Renal cortex interstitium (tissue), 11 donors: ENCODE results near the gene DCUN1D1. TPM values are rescaled to one million over a fixed set of nuclear protein-coding genes. Genes with fewer than 3 reads are reported as not detected.
A peak's percentile ranks its signal among the peaks of the same experiment; 100 is the strongest.

Source experiments
- DNase-seq, 11 donors: peaks; one replicate each; pipeline ENCODE4 v3.0.0-alpha.2; 2013; ENCODE audit warnings: low read depth in 9 of 11, low spot score in 4 of 11; ENCODE audit errors: extremely low read depth in 1 of 11
- polyA plus RNA-seq, 3 donors: library from polyadenylated mRNA; unstranded; fragments of 120-200 nt; gene quantifications; one replicate each; pipeline ENCODE4 v1.2.1, GENCODE V29; 2013; ENCODE audit not compliant: insufficient read length in 3 of 3

The DCUN1D1 gene
- polyA plus RNA-seq, 3 donors, result 50.2 to 63.0 (median 61.4) TPM

GRCh38 chr3:182983876-182984275 lies 3.5 kb upstream of the DCUN1D1 start:
- no peak for DNase-seq

DNA sequence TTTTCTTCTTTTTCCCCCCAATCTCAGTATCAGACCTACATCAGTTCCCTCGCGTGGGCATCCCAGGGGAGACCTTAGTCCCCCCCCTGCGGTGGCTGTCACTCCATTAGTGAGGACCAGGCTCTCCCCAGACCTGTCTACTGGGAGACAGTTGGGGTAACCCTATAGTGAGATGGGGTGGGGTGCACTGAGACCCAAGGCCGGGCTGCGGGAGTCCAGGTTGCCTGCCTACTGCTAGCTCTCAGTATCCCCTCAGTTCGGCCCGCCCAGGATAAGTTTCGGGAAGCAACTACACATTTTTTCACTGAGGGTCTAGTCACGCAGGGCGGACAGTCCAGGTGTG lies 671 bp upstream of the DCUN1D1 start:
- no peak for DNase-seq

DNA sequence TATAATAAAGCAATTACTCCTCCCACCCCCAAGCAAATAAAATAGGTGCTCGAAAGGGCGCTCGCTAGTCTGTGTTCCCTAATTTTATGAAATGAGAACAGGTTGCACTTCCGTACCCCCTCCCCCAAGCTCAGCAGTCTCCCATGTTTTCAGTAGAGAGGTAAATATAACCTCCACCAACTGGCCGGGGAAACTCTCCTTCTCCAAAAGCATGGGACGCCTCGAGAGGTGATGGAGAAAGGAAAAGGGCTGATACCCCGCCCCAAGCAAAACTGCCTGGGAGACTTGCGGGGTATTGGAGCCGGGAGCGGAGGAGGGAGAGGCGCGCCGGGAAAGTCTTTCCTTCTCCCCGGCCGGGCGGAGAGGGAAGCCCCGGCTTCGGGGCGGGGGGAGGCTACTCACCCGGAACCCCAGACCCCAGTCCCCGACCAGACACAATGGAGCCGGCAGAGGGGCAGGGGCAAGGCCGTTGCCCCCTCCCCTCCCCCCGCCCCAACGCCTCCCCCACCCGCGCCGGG lies 605 bp downstream of the DCUN1D1 start:
- DNase-seq, result peak in 3 of 11 donors; percentile 13 to 34 (median 34)

DNA sequence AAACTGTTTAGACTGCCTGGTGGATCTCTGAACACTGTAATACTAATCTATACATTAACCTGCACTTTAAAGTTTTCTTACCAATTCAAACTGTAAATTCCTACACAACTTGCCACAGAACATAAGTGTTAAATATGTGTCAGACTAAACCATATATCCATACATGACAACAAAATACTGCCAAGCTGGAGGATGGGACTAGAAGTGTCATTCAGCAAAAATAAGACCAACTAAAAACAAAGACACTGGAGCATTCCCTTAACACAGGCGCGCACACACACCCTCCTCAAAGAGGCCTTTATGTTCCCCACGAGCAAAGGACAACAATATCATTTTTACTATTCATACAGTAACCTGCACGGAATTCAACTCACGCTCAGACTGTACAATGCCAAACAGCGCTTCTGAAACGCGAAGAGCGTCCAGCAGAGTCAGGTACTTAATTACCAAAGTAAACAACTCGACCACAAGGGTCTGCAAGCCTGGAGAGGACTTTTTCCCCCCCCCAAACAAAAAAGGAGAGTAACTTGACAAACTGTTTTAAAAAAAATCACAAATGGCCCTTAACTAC lies 1.1 kb downstream of the DCUN1D1 start:
- DNase-seq, result peak in 1 of 11 donors; percentile 13

DNA sequence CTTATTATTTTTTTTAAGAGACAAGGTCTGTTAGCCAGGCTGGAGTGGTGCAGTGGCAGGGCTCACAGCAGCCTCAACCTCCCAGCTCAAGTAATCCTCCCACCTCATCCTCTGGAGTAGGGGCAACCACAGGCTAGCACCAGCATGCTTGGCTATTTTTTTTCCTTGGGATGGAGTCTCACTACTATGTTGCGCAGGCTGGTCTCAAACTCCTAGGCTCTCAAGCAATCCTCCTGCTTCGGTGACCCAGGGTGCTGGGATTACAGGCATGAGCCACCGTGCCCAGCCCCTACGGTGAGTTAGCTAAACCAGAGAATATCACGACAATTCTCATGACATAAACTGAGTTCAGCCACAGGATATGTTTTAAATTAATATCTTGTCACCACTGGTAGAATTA lies 2.0 kb downstream of the DCUN1D1 start:
- no peak for DNase-seq

DNA sequence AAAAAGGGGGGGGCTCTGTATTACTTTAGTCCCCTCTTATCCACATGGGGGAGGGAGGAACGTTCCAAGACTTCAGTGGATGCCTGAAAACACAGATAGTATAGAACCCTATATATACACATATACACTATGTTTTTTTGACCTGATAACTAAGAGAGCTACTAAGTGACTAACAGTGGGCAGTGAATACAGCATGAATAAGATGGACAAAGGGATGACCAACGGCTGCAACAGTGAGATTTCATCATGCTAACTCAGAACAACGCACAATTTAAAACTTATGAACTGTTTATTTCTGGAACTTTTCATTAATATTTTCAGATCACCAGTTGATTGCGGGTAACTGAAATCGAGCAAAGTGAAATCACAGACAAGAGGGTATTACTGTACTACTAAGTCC lies 7.3 kb downstream of the DCUN1D1 start:
- no peak for DNase-seq

DNA sequence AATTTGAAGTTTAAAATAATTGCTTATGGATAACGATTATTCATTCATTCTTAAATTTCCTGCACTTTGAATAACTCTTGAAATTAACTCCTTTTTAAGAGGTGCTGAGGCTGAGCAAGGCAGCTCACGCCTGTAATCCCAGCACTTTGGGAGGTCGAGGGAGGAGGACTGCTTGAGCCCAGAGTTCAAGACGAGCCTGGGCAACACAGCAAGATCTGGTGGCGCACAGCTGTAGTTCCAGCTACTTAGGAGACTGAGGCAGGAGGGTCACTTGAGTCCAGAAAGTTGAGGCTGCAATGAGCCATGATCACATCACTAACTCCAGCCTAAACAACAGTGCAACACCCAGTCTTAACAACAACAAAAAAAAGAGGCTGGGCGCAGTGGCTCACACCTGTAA lies 8.0 kb downstream of the DCUN1D1 start:
- DNase-seq, result no peak

- peak in 4 of 11 donors; percentile 10 to 44 (median 28) for DNase-seq
These were observed 8.7 kb downstream of the DCUN1D1 start for GRCh38 chr3:182971637-182972036.

- DNase-seq, result no peak
These were observed 9.4 kb downstream of the DCUN1D1 start for GRCh38 chr3:182970811-182971418.

DNA sequence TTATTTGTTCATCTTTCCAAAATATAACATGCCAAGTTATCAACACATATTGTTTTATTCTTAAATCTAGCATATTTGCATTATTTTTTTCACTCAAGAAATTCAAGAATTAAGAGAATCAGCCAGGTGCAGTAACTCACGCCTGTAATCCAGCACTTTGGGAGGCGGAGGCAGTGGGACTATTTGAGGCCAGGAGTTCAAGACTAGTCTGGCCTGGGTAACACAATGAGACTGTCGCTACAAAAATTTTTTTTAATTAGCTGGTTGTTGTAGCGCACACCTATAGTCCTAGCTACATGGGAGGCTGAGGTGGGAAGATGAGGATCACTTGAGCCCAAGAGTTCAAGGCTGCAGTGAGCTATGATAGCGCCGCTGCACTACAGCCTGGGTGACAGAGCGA lies 10.5 kb downstream of the DCUN1D1 start:
- DNase-seq, result no peak

GRCh38 chr3:182969277-182969676 lies 11.1 kb downstream of the DCUN1D1 start:
- DNase-seq, result no peak

GRCh38 chr3:182967218-182968204 lies 12.8 kb downstream of the DCUN1D1 start:
- no peak for DNase-seq

DNA sequence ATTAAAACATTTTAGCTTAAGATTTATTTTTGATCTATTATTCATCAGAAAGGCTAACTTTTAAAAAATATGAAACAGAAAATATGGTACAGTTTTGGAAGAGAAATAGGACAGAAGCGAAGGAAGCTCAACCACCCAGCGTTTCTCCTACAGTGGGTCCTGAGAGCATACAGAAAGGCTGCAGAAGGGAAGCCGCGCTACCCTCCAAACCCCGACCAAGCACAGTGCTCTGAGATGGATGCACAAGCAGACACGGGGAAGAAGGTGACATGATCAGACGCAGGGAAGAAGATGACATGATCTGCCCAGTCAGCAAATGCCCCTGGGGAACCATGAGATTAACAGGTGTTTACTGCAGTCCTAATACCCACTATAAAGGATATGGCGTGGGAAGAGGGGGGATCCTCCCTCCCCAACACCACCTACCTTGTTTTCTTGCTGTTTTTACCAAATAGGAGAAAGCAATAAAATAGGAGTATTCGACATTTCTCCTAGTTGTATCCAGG lies 14.4 kb downstream of the DCUN1D1 start:
- no peak for DNase-seq

- DNase-seq, result no peak
These were observed 16.2 kb downstream of the DCUN1D1 start for GRCh38 chr3:182964179-182964578.

DNA sequence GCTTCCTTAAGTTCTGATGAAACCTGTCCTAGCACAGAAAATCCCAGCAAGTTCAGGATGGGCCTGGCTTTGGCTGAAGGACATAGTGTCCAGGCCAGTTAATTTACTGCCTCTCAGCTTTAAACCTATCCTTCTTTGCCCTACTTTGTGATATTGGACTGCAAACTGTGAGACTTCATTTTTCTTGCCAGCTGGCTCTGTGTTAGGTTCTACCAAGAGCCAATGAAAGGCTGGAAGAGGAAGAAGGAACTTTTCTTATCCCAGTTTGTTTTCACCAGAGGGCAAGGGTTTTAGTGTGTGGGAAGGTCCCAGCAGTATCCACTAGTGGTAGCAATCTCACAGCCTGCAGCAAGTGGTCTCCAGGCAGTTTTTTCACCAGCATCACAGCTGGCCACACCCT lies 18.2 kb downstream of the DCUN1D1 start:
- DNase-seq, result no peak

DNA sequence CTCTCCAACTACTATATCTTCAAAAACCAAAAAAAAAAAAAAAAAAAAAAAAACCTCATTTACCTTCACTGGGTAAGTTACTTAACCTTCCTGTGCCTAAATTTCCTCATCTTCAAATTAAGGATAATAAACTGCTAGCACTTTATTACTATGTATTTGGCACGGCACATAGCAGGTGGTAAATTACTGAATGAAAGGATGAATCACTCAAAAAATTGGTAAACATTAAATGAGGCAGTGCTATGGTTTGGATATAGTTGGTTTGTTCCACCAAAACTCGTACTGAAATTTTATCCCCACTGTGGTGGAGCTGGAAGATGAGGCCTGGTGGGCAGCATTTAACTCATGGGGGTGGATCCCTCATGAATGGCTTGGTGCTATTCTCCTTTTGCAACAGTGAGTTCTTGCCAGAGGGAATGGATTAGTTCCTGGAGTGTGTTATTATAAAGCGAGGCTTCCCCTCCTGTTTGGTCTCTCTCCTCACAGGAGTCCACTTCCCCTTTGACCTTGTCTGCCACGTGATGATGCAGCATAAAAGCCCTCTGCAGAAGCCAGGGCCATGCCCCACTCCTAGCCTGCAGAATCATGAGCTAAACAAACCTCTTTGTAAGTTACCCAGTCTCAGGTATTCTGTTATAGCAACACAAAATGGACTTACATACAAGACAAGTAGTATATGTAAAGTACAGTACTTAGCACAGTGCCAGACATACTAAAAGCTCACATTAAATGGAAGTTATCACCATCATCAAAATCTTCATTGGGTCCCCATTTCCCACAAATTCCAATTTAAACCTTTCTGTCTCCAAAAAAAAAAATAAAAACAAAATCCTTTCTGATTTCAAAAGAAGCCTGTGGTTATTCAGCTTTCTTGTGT lies 20.6 kb downstream of the DCUN1D1 start:
- DNase-seq, result no peak

DNA sequence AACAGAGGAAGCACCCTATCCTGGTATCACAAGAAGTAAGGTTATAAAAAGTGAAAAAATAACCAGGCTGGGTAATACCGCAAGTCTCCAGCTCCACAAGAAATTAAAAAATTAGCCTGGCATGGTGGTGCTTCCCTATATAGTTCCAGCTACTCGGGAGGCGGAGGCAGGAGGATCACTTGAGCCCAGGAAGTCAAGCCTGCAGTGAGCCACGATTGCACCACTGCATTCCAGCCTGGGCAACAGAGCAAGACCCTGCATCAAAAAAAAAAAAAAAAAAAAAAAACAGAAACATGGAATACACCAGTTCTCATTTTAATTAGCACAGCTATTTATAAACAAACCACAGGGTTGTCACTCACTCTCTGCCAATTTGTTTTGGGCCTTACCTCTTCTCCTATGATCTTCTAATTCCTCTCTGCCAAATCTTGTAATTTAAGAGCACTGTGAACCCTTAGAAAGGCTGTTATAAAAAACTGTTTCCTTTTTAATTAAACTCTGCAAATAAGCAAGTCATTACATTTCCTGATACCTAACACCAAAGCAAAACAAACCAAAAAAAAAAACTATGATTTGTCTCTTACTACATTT lies 22.6 kb downstream of the DCUN1D1 start:
- no peak for DNase-seq

GRCh38 chr3:182957226-182957625 lies 23.1 kb downstream of the DCUN1D1 start:
- DNase-seq, result no peak
